Upper lobe of left lung (tissue), 6 donors: ENCODE data around the gene RBP5. TPM values are rescaled to one million over a fixed set of nuclear protein-coding genes. Genes with fewer than 3 reads are reported as not detected.

Source experiments
- ATAC-seq, 2 donors: fragments of 200-7000 bp; cut with Tn5 transposase; one replicate each; pipeline ENCODE4 v1.9.1; 2022; ENCODE audit warnings: mild to moderate bottlenecking in 2 of 2, moderate library complexity in 2 of 2; ENCODE audit not compliant: low FRiP score in 2 of 2
- DNase-seq, 2 donors: peaks; one replicate each; pipeline ENCODE4 v3.0.0-alpha.2; 2019 to 2020
- H3K27ac ChIP-seq, 4 donors: fragments of 200-600 bp; sonication (generic); one replicate each; pipeline ENCODE4 v1.5.1; 2016 to 2019
- H3K27me3 ChIP-seq, 4 donors: fragments of 200-600 bp; sonication (generic); one replicate each; pipeline ENCODE4 v1.5.1; 2017 to 2019
- H3K36me3 ChIP-seq, 4 donors: fragments of 200-600 bp; sonication (generic); one replicate each; pipeline ENCODE4 v1.5.1; 2016 to 2019
- H3K4me1 ChIP-seq, 4 donors: fragments of 200-600 bp; sonication (generic); one replicate each; pipeline ENCODE4 v1.5.1; 2018 to 2019
- H3K4me3 ChIP-seq, 4 donors: fragments of 200-600 bp; sonication (generic); one replicate each; pipeline ENCODE4 v1.5.1; 2017 to 2019; ENCODE audit warnings: mild to moderate bottlenecking in 2 of 4, moderate library complexity in 1 of 4
- H3K9me3 ChIP-seq, 4 donors: fragments of 200-600 bp; sonication (generic); one replicate each; pipeline ENCODE4 v1.5.1; 2018 to 2019
- CTCF ChIP-seq, 6 experiments: fragments of 450-650 bp in 4 of 6; fragments of 200-600 bp in 2 of 6; sonication (generic) in 2 of 6; IDR thresholded peaks; one replicate each; pipeline ENCODE4 v1.5.1; 2016 to 2019; ENCODE audit warnings: antibody characterized with exemption in 6 of 6
- EP300 ChIP-seq, 4 donors: sonication (generic); formaldehyde crosslinking; IDR thresholded peaks; one replicate each; pipeline ENCODE4 v1.5.1; 2017; ENCODE audit warnings: antibody characterized with exemption in 4 of 4, control low read depth in 2 of 4
- POLR2A ChIP-seq, 4 donors: fragments of 450-650 bp; IDR thresholded peaks; one replicate each; pipeline ENCODE4 v1.5.1; 2016 to 2017; ENCODE audit warnings: antibody characterized with exemption in 4 of 4, mild to moderate bottlenecking in 2 of 4
- POLR2AphosphoS5 ChIP-seq, 2 donors: sonication (generic); formaldehyde crosslinking; IDR thresholded peaks; one replicate each; pipeline ENCODE4 v1.5.1; 2017; ENCODE audit warnings: antibody characterized with exemption in 2 of 2
- WGBS, 2 donors: methylation state at CpG; one replicate each; pipeline ENCODE4 v1.1.5; 2017 to 2018; 5-methylcytosine and 5-hydroxymethylcytosine counted together
- total RNA-seq, 6 donors: library from RNA; depleted of rRNA in 4 of 6; stranded (reverse); fragments of >200 nt in 4 of 6; gene quantifications; one replicate each; pipeline versions ENCODE4 v1.1.0 to v1.2.1, GENCODE V29; 2016 to 2021
- donor health status: DM: no; HTN: no; CAD: no; lungs with moderate emphysema.
- donor health status: DM: no; HTN: yes; CAD: no; lungs with severe emphysema.

Gene RBP5
- total RNA-seq, 6 donors from 2014 or later = 1.8 to 6.9 TPM; not detected in 4

GRCh38 chr12:7117670-7118069 is 11.0 kb downstream of the RBP5 start:
- DNase-seq (no peak), ATAC-seq (no peak)
- H3K27ac ChIP-seq = no peak overlapping the region
- H3K9me3 ChIP-seq = no peaks in the 10 kb centered on the region
- no peak overlapping the region for H3K4me3 ChIP-seq
- peaks cover 0 to 10% (median 6%) of the 10 kb centered on the region in 4 donors for H3K4me1 ChIP-seq
- H3K36me3 ChIP-seq = peaks cover 0 to 26% (median 4%) of the 10 kb centered on the region in 4 donors
- H3K27me3 ChIP-seq = no peaks in the 10 kb centered on the region
- WGBS, 2 donors = 91 to 97% methylated on average over 3 of the region's 3 CpGs
- TF ChIP-seq POLR2AphosphoS5 (IDR thresholded peaks at IDR 0.05) = no peak
- TF ChIP-seq POLR2A (IDR thresholded peaks at IDR 0.05) = no peak
- TF ChIP-seq CTCF (IDR thresholded peaks at IDR 0.05) = no peak
- TF ChIP-seq EP300 (IDR thresholded peaks at IDR 0.05) = no peak

GRCh38 chr12:7116916-7117315 is 11.8 kb downstream of the RBP5 start:
- no peak for TF ChIP-seq CTCF (IDR thresholded peaks at IDR 0.05)
- TF ChIP-seq POLR2A (IDR thresholded peaks at IDR 0.05) = no peak
- TF ChIP-seq EP300 (IDR thresholded peaks at IDR 0.05) = no peak
- TF ChIP-seq POLR2AphosphoS5 (IDR thresholded peaks at IDR 0.05) = no peak
- DNase-seq = no peak
- no peaks in the 10 kb centered on the region for H3K27me3 ChIP-seq
- H3K9me3 ChIP-seq = no peaks in the 10 kb centered on the region
- no peak overlapping the region for H3K27ac ChIP-seq
- WGBS, 2 donors = 82 to 98% methylated on average over 7 to 9 of the region's 9 CpGs
- H3K4me3 ChIP-seq = no peak overlapping the region
- no peak for ATAC-seq
- H3K4me1 ChIP-seq = peaks cover 0 to 7% (median 6%) of the 10 kb centered on the region in 4 donors
- H3K36me3 ChIP-seq = peaks cover 0 to 26% (median 4%) of the 10 kb centered on the region in 4 donors

GRCh38 chr12:7116196-7116595 is 12.5 kb downstream of the RBP5 start:
- TF ChIP-seq CTCF (IDR thresholded peaks at IDR 0.05) = no peak
- no peak for TF ChIP-seq POLR2A (IDR thresholded peaks at IDR 0.05)
- no peak for TF ChIP-seq POLR2AphosphoS5 (IDR thresholded peaks at IDR 0.05)
- TF ChIP-seq EP300 (IDR thresholded peaks at IDR 0.05) = no peak
- Histone ChIP-seq H3K9me3 (no peaks in the 10 kb centered on the region), H3K4me3 (no peak overlapping the region), H3K4me1 (peaks cover 0 to 7% (median 6%) of the 10 kb centered on the region in 4 donors), H3K27ac (no peak overlapping the region), H3K27me3 (no peaks in the 10 kb centered on the region), H3K36me3 (peaks cover 0 to 32% (median 4%) of the 10 kb centered on the region in 4 donors)
- ATAC-seq (no peak), DNase-seq (no peak)
- 91 to 92% methylated on average over 3 of the region's 3 CpGs for WGBS, 2 donors

- Histone ChIP-seq H3K27ac (no peak overlapping the region), H3K36me3 (peaks cover 0 to 30% (median 4%) of the 10 kb centered on the region in 4 donors), H3K27me3 (no peaks in the 10 kb centered on the region), H3K4me3 (no peak overlapping the region), H3K9me3 (no peaks in the 10 kb centered on the region), H3K4me1 (peaks cover 4 to 7% (median 6%) of the 10 kb centered on the region in 4 donors)
- TF ChIP-seq POLR2AphosphoS5 (IDR thresholded peaks at IDR 0.05) (no peak), EP300 (IDR thresholded peaks at IDR 0.05) (no peak), CTCF (IDR thresholded peaks at IDR 0.05) (no peak), POLR2A (IDR thresholded peaks at IDR 0.05) (no peak)
- ATAC-seq (no peak), DNase-seq (no peak)
- WGBS, 2 donors = 91 to 93% methylated on average over 6 of the region's 6 CpGs
Measured at GRCh38 chr12:7114851-7115250, 13.8 kb downstream of the RBP5 start.

GRCh38 chr12:7114008-7114407 is 14.7 kb downstream of the RBP5 start:
- Histone ChIP-seq H3K4me3 (no peak overlapping the region), H3K27ac (no peak overlapping the region), H3K27me3 (no peaks in the 10 kb centered on the region), H3K9me3 (no peaks in the 10 kb centered on the region), H3K36me3 (peaks cover 0 to 27% (median 4%) of the 10 kb centered on the region in 4 donors), H3K4me1 (peaks cover 12 to 14% (median 13%) of the 10 kb centered on the region in 4 donors)
- no peak for ATAC-seq
- TF ChIP-seq EP300 (IDR thresholded peaks at IDR 0.05) (no peak), POLR2AphosphoS5 (IDR thresholded peaks at IDR 0.05) (no peak), CTCF (IDR thresholded peaks at IDR 0.05) (no peak), POLR2A (IDR thresholded peaks at IDR 0.05) (no peak)
- no peak for DNase-seq
- 87 to 92% methylated on average over 11 of the region's 11 CpGs for WGBS, 2 donors
